ENCODE measurements around the gene E2F6.
A peak's percentile ranks its signal among the peaks of the same experiment; 100 is the strongest.

The E2F6 gene

DNA sequence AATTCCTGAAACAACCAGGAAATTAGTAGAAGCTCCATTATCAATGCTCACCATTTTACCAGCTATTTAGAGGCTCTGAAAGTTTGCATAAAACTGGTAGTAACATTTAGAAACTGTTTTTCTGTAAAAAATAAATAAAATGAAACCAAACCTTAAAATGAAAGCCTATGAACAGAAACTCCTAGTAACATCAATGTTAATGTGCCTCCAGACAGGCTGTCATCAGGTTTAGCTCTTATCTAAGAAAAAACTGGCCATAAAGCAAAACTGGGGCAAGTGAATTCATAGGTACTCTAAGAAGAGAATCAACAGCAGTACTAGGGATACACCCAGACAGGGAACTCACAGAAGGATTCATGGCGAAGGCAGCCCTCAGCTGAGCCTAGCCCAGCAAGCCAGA is 8.0 kb downstream of the E2F6 start:
- DNase-seq (ENCODE audit: low spot score), result no peak

DNA sequence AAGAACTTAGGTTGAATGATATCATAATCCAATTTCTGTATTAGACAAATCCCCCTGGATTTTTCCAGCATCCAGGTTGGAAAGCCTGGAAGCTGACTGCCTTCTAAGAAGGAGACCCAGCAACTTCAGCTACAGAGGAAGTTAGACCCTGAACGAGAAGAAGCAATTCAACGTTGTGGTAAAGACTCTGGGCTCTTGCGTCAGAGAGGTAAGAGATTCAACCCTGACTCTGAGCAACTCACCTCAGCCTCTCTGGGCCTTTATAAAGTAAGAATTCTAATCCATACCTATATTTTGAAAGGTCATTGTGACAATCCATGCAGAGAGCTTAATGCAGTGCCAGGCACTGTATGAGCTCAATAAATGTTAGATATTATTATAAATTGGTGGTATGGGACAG is 9.7 kb downstream of the E2F6 start:
- DNase-seq (ENCODE audit: low spot score), result no peak

DNA sequence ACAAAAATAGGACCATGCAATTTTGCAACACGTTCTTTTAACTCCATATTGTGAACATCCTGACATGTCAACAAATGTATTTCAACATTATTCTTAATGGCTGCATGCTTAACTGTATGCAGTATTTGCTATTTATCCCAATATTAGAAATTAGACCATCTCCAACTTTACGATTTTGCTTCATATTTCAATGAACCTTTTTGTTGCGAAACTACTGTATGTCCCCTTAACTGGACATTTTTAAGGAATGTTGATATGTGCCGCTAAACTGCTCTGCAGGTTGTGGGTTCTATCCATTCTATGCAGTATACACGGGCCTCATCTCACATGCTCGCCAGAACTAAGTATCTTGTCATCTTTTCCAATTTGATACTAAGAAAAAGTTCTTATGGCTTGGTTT is 11.1 kb downstream of the E2F6 start:
- DNase-seq (ENCODE audit: low spot score), result no peak

DNA sequence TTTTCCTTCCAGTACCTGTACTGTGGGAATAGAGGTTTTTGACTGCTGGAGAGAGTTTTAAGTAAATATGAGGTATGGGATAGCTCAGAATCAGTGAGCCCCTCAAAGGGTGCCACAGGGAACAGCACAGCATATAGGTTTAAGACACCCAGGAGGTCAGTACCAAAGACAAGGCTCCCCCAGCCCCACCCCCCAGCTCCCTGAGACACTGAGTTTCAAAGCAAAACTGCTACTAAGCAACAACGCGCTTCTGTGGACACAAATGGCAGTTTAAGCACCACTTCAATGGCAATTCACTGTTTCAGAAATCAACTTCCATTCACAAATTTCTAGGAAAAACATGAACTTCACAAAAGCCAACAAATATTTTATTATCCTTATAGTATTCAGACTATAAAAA is 15.2 kb downstream of the E2F6 start:
- DNase-seq (ENCODE audit: low spot score), result no peak

DNA sequence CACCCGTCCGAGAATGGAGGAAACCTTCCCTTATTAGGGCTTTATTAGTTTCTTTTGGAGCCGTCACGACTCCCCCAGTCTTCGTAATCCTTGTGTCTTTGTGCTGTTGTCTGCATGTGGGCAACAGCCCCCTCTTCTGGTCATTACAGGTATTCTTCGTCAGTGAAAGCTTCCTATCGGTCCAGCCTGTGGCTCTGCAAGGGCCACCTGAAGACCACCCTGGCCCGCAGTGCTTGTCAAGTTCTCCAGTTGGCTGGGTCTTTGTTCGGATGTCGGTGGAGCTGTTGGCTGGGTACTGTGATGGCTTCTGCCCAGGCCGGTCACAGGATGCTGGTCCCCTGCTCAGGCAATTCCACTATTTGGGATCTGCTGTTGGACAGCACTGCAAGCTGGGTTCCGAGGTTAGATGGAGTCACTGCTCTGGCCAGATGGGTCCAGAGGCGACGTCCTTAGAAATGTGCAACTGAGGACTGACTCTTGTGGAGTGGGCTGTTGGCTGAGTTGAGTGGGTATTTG is 19.2 kb downstream of the E2F6 start:
- peak; percentile 59 for DNase-seq (ENCODE audit: low spot score)

DNA sequence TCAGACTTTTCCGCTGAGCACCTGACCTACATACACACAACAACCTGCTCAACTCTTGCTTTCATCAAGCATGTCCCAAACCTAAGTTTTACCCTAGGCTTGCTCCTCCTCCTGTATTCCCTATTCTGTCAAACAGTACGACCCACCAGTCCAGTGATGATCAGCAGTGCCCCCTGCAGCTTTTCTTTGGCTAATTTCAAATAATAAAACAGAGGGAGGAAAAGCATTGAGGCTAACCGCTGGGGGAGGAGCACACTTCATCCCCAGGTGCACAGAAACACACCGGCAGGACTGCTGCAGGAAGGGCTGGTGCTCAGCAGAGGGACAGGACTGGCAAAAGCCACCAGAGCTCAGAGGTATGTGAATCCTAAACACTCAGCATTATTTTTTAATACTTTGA is 21.2 kb downstream of the E2F6 start:
- DNase-seq (ENCODE audit: low spot score), result no peak

DNA sequence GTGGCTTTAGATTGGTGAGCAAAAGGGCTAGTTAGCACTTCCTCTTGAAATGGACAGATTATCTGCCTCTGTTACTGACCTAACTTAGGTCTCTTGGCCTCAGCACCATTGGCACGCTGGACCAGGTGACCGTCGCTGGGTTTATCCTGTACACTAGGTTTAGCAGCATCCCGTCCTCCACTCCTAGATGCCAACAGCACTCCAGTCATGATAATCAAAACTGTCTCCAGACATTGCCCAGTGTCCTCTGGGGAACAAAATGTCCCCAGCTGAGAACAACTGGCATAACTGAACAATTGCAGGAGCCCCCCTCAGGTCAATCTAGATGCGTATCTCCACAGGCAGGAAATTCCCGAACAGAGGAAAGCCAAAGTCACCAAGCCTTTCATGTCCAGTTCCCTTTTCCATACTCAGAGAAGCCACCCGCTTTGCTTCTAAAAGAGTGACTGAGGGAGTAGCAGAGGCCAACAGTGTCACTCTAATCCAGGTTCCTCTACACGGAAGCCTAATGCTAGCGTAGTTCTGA is 27.3 kb downstream of the E2F6 start:
- no peak for DNase-seq (ENCODE audit: low spot score)

DNA sequence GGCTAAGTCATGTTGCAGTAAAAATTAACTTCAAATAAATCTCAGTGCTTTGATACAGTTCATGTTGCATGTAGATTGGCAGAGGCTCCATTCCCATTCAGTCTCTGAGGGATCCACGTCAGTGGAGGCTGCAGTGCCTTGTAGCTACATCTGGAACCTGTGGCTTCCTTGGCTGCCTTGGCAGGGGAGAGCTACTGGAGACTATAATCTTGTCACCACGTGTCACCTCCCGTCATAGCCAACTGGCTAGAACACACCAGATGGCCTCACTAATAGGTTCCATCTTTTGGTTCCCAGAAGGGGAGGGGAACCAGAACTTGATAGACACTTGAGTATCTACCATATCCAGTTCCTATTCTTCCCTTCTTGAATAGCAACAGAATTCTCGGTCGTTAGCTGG is 28.4 kb downstream of the E2F6 start:
- no peak for DNase-seq (ENCODE audit: low spot score)

DNA sequence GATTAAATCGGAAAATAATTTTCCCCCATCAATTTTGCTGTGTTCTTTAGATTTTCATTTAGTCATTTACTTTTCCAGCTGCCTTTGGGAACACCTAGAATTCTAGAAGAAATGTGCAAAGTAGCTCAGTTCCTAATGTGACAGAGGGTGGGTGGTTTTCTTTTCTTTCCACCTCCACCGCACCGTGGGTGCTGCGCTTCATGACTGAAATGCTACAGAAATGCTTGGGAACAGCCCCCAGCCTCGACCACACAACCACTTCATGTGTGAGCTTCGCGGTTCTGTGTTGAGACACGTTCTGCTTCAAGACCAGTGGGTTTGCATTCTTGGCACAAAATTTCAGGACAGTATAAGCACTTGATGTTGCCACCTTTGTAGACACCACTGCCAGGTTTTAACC is 30.9 kb downstream of the E2F6 start:
- no peak for DNase-seq (ENCODE audit: low spot score)

DNA sequence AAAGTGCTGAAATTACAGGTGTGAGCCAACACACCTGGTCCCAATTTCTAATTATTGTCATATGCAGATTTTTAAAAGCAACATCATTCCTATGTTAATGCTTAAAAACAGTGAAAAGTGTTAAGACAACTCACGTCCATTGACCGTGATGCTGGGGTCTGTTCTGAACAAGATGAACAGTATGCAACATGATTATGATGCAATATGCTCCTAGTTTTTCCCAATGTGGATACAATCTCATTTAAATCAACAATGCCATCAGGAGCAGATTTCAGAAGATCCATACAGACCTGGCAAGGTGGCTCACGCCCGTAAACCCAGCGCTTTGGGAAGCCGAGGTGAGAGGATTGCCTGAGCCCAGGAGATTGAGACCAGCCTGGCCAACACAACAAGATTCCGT is 31.5 kb downstream of the E2F6 start:
- DNase-seq (ENCODE audit: low spot score), result no peak

DNA sequence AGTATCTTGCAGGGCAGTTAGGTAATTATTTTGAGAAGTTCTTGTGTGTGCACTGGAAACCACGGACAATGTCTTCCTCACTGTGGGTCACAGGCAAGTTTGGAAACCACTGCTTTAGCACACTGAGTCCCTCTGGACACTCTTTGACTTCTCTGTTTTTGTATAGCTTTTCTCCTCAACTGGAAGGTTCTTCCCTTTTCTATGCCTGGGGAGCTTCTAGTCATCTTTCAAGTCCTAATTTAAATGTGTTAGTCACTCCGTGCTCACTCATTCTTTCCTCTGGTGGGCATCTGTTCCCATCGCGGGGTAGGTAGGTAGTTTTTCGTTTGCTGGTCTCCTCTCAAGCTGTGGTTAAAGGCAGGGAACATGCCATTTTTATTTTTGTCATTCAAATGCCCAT is 32.1 kb downstream of the E2F6 start:
- no peak for DNase-seq (ENCODE audit: low spot score)

DNA sequence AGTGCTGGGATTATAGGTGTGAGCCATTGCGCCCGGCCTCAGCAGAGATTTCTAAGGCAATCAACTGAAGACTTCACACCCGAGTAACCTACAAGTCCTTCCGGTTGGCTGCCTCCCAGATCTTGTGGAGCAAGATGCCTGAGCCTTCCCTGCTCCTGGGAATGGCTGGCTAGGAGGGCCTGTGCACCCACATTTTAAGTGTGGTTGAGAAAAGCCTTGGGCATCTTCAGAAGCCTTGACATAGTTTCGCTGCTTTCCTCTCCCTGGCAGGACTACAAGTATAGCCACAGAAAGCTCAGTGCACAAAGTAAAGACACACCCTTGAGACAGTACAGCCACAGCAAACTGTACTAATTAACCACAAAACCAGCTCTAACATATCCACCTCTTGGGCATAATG is 35.2 kb downstream of the E2F6 start:
- DNase-seq (ENCODE audit: low spot score), result no peak

DNA sequence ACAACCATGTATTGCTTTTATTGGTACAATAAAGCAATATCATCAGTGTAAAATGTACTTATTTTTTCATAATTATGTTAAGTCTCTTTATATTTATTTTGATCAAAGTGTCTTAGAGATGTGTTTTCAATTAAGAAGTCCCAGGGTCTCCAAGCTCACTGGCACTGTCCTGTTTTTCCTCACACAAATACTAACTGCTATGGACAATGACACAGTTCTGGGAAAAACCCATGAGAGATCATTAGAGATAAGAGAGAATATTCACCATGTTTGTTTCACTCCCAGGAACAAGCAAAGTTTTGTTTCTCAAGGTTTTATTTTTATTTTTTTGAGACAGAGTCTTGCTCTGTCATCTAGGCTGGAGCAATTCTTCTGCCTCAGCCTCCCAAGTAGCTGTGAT is 38.7 kb downstream of the E2F6 start:
- DNase-seq (ENCODE audit: low spot score), result no peak

DNA sequence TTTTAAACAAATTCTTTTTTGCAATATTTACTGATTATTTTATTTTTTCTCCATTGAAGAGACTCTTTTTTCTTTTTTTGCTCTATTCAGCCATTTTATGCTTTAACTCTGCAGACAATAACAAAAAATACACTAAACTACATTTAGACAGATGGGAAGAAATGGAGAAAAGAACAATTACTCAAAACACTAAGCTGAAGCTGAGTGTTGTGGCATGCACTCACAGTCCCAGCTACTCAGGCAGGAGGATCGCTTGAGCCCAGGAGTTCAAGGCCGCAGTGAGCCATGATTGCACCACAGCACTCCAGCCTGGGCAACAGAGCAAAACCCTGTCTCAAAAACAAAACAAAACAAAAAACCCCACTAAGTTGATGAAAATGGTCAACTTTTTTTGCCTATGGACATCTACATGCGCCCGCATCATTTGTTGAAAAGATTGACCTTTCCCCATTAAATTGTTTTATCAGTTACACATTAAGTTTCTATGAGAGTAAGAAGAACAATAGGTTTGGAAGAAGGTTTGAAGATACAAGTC is 43.0 kb downstream of the E2F6 start:
- DNase-seq (ENCODE audit: low spot score), result no peak

DNA sequence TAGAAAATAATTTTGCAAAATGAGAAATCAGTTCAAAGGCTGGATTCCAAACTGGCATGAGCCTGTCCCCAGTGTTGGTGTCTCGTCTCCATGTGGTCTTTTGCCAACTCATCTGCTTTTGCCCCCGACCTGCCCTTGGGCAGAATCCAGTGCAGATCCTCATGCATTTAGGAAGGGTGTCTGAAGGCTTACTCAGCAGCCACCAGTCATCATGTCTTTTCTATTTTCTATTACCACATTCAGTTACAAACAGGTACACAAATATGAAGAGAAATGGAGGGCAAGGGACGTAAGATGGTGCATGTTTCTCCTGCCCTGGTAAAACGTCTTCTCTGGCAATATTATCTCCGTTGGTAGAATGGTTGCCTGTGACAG is 43.5 kb downstream of the E2F6 start:
- DNase-seq (ENCODE audit: low spot score), result no peak

DNA sequence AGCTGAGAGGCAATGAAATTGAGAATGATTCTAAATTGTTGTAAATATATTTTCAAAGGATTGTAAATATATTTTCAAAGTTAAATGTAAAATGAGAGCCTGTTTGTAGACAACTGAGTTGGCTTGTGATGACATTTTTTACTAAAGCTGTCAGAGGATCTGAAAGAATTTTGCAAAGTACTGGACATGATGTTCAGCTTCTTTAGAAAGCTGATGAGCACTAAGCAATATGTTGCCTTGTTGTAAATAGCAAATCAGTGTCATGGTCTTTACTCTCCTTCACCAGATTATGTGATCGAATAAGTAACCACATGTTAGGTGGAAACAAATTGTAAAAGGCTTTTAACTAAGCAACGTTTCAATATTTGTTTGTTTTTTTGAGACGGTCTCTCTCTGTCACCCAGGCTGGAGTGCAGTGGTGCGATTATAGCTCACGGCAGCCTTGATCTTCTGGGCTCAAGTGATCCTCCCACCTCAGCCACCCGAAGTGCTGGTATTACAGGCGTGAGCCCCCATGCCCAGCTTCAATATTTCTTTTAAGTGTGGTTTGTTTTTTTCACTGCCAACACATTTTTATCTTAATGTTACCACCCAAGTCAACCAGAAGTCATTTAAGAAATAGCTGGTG is 44.0 kb downstream of the E2F6 start:
- no peak for DNase-seq (ENCODE audit: low spot score)

DNA sequence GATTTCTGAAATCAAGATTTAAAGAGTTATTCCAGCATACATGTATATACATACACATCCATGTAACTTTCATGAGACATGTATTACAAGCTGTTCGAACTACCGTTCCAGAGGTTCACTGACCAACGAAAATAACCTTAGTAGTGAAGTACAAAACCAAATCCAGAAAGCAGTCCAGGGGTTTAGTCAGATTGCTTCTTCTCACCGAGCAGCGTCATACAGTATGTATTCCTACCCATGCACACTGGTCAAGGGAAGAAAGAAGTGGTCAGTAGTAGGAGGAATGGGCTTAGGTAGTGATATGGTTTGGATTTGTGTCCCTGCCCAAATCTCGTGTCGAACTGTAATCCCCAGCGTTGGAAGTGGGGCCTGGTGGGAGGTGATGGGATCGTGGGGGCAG is 45.3 kb downstream of the E2F6 start:
- no peak for DNase-seq (ENCODE audit: low spot score)

DNA sequence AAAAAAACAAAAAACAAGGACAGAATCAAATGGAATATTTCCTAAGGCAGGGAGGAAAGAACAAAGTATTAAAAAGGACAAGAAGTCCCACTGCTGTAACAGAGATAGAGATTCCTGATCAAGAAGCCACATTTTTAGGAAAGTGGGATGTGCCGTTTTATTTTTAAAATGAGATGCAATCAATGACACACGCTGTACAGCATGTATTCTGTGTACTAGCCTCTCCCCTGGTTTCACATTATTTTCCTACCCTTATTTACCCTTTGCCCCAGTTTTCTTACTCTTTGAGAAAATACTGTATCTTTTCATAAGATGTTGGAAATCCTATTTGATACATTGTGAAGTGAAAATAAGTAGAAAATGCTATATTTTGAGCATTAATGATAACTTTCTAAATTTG is 45.8 kb downstream of the E2F6 start:
- no peak for DNase-seq (ENCODE audit: low spot score)

DNA sequence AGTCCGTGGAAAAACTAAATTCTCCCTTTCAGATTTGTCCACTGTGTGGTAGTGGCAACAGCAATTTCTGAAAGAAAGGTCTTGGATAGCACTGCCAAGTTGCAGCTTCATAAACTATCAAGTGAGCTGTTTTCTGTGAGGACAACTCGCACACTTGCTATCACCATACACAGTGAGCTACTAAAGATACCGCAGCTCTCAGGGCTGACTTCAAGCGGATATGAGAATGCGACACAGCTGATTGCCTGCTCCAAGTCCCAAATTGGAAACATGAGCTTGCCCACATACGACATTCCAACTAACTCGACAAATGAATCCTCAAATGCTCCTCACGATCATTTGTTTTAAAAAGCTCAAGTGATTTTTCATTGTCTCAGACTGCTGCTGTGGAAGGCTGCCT is 46.2 kb downstream of the E2F6 start:
- no peak for DNase-seq (ENCODE audit: low spot score)

DNA sequence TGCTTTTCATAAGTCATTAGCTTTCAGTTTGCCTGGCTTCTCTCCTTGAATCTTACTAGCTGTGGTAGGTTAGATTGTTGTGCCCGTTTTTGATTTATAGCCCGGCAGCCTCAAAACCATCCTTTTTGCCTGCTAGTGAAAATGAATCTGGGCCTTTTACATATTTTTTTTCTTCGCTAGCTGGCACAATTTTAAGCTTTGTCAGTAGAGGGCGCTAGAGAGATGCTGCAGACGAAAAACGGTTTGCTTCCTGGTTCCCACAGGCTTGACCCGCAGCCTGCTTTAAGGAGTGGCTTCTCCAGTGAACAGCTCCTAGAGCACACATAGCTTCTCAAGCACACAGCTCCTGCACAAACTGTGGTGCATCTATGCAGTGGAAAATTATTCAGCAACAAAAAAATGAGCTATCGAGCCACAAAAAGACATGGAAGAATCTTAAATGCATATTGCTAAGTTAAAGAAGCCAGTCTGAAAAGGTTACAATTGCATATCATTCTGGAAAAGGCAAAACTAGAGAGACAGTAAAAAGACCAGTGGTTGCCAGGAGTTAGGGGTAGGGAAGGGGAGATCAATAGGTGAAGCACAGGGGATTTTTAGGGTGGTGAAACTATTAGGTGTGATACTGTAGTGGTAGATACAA is 47.9 kb downstream of the E2F6 start:
- DNase-seq (ENCODE audit: low spot score), result no peak

DNA sequence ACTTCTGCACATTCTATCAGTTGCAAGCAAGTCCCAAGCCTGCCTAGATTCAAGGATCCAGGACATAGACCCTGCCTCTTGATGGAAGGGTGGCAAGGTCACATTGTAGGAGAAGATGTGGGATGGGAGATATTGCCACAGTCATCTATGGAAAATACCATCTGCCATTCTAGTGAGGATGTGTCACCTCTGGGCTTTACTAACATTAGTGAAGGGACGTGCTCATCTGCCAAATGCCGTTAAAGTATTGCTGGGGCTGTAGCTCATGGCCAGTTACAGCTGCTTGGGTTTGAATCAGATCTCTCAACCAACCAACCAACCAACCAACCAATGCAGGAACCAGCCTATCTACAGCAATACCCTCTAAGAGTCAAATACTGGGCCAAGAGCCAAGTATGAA is 49.0 kb downstream of the E2F6 start:
- no peak for DNase-seq (ENCODE audit: low spot score)

DNA sequence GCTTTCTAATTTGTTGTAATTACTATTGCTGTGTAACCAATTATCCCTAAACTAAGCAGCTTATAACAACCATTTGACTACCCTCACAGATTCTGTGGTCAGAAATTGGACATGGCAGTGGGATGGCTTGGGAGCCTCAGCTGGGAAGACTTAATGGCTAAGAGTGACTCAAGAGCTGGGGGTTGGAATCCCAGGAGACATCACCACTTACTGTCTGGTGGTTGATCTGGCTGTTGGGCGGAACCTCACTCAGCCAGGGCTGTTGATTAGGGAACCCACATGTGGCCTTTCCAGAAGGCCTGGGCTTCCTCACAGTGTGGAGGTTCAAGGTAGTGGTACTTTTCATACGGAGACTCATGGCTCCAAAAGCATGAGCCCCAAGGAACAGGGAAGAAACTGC is 49.8 kb downstream of the E2F6 start:
- no peak for DNase-seq (ENCODE audit: low spot score)

DNA sequence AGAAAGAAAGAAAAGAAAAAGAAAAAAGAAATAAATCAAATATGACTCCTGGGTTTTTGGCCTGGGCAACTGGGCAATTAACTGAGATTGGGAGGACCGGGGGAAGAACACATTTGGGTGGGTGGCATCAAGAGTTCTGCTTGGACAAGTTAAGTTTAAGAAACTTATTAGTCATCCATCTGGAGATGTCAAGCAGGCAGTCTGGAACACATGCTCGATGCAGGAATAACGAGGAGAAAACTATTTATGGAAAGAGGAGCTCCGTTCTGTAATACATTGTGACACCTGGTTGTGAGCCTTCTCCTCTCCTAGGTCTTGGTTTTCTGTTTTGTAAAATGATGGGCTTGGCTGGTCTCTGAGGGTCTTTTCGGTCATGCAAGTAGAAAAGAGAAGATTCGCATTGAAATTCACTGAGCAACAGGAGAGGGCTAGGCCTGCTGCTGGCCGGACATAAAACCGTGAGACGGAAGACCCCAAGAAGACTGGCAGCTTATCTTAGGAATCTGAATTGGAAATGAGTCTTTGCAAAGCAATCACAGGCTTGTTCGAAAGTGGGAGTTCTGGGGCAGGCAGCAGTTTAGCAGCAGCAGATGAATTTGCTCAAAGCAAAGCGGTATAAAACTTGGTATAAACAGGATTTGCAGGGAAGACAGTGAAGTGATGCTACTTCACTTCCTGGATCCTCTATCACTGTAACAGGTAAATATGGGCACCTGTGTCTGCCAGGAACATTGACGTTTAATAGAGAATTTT is 51.4 kb downstream of the E2F6 start:
- no peak for DNase-seq (ENCODE audit: low spot score)
